HG03342 (cell line): ENCODE measurements around the gene CNN2.

ENCODE experiments used
- ATAC-seq: cut with Tn5 transposase; IDR thresholded peaks from one replicate; pipeline ENCODE4 v1.9.1; 2021; ENCODE audit warnings: mild to moderate bottlenecking, moderate library complexity; ENCODE audit not compliant: unreplicated experiment

The CNN2 gene

DNA sequence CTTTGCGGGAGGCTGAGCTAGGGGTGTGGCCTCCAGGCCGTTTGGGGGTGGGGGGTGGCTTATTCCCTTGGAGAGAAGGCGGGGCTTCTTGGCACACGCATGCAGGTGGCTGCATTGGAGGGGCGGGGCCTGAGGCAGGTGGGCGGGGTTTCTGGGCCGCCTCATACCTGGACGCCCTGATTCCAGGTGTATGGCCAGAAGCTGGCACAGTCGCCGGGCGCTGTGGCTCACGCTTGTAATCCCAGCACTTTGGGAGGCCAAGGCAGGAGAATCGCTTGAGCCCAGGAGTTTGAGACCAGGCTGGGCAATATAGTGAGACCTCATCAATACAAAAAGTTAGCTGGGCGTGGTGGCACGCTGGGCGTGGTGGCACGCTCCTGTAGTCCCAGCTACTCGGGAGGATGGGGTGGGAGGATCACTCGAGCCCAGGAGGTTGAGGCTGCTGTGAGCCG lies 21.3 kb downstream of the CNN2 start:
- ATAC-seq: no peak

DNA sequence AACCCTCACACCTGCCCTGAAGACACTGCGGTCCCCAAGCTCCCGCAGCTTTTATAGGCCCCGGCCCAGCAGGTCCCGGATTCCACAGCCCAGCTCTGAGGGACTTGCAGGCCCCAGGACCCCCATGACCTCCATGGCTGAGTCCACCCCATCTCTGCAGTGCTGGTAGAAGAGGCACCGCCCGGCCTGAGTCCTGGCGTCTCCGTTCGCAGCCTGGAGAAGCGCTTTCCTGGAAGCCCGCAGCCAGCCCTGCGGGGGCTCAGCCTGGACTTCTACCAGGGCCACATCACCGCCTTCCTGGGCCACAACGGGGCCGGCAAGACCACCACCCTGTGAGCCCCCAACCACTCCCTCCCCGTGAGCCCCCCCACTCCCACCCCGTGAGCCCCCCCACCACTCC lies 22.7 kb downstream of the CNN2 start:
- no peak for ATAC-seq

DNA sequence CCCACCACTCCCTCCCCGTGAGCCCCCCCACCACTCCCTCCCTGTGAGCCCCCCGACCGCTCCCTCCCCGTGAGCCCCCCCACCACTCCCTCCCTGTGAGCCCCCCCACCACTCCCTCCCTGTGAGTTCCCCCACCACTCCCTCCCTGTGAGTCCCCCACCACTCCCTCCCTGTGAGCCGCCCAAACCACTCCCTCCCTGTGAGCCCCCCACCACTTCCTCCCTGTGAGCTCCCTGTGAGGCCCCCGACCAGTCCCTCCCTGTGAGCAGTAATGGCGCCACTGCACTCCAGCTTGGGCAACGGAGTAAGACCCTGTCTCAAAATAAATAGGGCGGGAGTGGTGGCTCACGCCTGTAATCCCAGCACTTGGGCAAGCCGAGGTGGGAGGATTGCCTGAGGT lies 23.4 kb downstream of the CNN2 start:
- no peak for ATAC-seq

DNA sequence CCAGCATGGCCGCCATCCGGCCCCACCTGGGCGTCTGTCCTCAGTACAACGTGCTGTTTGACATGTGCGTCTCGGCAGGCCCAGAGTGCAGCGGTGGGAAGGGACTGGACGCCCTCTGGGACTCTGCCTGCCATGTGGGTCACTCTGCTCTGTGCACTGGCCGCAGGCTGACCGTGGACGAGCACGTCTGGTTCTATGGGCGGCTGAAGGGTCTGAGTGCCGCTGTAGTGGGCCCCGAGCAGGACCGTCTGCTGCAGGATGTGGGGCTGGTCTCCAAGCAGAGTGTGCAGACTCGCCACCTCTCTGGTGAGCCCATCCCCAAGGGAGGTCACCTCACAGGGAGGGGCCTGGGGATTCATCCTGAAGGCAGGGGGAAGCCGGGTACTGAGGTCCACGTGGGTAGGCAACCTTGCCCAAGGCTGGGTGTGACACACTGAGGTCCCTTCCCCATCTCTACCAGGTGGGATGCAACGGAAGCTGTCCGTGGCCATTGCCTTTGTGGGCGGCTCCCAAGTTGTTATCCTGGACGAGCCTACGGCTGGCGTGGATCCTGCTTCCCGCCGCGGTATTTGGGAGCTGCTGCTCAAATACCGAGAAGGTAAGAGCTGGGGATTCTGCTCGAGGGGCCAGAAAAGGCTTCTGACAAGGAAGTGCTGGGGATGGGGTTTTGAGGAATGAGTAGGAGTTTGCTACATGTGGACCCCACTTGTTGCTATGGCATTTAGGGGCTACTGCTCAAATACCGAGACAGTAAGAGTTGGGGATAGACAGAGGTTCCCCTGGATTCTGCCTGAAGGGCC lies 24.8 kb downstream of the CNN2 start:
- no peak for ATAC-seq

DNA sequence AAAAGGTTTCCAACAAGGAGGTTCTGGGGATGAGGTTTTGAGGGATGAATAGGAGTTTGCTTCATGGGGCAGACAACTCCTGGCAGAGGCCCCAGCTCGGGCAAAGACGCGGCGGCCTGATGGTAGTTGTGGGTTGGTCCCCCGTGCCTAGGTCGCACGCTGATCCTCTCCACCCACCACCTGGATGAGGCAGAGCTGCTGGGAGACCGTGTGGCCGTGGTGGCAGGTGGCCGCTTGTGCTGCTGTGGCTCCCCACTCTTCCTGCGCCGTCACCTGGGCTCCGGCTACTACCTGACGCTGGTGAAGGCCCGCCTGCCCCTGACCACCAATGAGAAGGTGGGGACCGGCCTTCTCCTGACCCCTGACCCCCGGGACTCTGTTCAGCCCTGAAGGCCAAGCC lies 25.4 kb downstream of the CNN2 start:
- ATAC-seq: no peak

DNA sequence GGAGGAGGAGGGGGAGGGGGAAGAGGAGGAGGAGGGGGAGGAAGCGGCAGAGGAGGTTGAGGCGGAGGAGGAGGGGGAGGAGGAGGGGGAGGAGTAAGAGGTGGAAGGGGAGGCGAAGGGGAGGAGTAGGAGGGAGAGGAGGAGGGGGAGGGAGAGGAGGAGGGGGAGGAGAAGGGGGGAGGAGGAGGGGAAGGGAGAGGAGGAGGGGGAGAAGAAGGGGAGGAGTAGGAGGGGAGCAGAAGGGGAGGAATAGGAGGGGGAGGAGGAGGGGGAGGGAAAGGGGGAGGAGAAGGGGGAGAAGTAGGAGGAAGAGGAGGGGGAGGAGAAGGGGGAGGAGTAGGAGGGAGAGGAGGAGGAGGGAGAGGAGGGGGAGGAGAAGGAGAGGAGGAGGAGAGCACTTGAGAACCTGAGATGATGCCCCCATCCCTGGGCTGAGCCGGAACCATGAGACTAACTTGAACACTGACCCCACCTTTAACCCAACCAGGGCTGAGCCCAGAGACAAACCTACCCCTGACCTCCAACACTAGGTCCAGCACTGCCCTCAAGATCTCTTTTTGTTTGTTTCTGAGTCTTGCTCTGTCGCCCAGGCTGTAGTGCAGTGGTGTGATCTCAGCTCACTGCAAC lies 26.1 kb downstream of the CNN2 start:
- no peak for ATAC-seq

DNA sequence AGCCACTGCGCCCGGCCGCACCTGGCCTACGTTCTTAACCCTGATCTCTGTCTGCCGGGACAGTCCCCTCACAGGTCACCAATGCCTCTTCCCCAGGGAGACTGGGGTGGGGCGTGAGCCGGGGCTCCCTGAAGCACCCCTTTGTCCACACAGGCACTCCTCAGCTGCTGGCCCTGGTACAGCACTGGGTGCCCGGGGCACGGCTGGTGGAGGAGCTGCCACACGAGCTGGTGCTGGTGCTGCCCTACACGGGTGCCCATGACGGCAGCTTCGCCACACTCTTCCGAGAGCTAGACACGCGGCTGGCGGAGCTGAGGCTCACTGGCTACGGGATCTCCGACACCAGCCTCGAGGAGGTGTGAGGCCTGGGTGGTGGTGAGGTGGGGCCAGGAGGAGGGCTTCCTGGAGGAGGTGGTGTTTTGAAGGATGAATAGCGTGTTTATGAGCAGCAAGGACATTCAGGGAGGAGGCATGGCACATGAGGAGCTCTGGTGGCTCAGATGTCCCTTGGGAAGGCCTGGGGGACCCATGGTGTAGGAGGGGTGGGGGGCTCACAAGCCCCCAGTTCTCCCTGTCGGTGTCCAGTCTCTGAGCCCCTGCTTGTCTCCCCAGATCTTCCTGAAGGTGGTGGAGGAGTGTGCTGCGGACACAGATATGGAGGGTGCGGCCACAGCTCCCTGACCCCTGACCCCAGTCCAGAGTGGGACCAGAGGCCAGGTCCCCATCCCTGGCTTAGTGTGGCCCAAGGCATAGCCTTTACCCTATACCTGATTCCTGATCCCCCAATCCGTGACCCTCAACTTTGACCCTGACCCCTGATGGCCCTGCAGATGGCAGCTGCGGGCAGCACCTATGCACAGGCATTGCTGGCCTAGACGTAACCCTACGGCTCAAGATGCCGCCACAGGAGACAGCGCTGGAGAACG lies 27.0 kb downstream of the CNN2 start:
- ATAC-seq: no peak

DNA sequence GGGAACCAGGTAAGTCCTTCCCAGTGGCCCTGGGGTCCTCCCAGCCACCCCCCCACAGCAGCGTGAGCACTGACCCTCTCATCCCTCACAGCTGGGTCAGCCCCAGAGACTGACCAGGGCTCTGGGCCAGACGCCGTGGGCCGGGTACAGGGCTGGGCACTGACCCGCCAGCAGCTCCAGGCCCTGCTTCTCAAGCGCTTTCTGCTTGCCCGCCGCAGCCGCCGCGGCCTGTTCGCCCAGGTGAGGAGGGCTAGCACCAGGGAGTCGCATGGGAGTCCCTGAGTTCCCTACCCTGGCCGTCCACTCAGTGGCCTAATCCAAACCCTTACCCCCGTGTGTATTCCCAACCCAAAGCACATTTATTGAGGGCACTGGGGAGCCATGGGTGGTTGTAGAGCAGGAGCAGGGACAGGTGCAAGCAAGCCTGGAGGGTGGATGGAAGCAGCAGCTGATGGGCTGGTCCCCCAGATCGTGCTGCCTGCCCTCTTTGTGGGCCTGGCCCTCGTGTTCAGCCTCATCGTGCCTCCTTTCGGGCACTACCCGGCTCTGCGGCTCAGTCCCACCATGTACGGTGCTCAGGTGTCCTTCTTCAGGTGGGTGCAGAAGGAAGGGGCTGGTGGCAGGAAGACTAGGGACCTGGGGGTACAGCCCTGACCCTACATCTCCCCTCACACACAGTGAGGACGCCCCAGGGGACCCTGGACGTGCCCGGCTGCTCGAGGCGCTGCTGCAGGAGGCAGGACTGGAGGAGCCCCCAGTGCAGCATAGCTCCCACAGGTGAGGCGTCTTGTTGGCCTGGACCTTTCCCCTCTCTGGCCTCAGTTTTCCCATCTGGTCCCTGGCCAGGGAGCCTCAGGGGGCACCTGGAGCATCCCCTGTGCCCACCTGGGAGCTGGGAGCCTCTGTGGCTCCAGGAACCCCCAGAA lies 28.0 kb downstream of the CNN2 start:
- no peak for ATAC-seq

DNA sequence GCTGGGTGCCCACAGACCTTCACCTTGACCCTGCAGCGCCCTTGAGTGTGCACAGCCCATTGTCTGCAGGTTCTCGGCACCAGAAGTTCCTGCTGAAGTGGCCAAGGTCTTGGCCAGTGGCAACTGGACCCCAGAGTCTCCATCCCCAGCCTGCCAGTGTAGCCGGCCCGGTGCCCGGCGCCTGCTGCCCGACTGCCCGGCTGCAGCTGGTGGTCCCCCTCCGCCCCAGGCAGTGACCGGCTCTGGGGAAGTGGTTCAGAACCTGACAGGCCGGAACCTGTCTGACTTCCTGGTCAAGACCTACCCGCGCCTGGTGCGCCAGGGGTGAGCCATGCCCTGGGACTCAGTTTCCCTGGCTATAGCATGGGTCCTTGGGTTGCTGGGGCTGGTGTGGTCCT lies 28.6 kb downstream of the CNN2 start:
- no peak for ATAC-seq

DNA sequence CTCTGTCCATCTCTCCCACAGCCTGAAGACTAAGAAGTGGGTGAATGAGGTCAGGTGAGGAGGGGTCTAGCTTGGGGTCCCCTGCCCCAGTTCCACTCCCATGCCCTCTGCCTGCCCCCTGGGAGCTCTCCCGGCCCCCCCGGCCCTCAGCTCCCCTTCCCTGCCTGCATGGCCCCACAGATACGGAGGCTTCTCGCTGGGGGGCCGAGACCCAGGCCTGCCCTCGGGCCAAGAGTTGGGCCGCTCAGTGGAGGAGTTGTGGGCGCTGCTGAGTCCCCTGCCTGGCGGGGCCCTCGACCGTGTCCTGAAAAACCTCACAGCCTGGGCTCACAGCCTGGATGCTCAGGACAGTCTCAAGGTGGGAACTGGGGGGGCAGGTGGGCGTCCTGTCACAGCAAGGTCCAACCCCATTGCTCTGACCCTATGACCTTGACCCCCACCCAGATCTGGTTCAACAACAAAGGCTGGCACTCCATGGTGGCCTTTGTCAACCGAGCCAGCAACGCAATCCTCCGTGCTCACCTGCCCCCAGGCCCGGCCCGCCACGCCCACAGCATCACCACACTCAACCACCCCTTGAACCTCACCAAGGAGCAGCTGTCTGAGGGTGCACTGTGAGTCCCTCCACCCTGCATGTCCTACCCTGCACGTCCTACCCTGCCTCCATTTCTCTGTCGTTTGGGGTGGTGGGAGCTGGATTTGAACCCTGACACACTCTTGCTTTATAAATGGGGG lies 29.6 kb downstream of the CNN2 start:
- no peak for ATAC-seq

DNA sequence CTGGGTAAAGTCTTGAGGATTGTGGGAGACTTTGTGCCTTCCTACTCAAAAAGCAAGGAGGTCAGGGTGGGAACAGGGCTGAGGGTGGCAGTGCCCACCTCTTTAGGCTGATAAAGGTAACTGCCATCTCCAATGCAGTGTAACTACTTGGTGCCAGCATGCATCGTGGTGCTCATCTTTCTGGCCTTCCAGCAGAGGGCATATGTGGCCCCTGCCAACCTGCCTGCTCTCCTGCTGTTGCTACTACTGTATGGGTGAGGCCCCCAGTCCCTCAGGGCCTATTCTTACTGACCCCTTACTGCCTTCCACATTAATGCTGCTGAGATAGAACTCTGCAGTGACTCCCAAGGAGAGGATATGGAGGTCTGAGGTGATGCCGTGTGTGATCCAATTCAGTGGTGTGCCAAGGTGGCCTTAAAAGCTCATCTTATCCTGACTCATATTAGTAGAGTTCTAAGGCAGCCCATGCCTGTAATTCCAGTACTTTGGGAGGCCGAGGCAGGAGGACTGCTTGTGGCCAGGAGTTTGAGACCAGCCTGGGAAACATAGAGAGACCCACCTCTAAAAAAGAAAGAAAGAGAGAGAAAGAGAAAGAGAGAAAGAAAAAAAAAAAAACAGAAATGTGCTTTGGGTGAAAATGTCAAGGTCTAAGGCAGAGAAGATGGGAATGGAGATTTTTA lies 30.9 kb downstream of the CNN2 start:
- no peak for ATAC-seq

DNA sequence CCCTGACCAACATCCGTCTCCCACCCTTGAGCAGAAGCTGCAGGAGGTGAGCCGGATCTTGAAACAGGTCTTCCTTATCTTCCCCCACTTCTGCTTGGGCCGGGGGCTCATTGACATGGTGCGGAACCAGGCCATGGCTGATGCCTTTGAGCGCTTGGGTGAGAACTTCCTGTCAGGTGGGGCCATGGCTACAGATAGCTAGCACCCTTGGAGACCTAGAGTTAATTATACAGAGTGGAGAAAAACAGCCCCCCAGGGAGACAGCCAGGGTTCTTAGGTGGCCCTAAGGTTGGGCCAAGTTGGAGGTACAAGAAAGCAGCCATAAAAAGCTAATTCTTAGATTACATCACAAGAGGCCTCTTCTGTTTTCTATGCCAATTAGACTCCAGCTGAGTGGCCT lies 31.7 kb downstream of the CNN2 start:
- no peak for ATAC-seq

DNA sequence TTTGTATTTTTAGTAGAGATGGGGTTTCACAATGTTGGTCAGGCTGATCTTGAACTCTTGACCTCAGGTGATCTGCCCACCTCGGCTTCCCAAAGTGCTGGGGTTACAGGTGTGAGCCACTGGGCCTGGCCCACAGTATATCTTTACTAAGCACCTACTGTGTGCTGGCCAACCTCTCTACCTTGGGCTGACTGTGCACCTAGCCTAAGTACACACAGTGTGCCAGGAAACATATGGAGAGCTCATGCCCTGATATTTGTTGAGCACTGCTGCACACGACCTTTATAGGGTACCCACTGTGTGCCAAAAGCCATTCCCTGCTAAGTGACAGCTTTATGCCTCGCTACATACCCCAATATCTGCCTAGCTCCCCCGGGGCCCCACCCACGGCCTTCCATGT lies 34.3 kb downstream of the CNN2 start:
- no peak for ATAC-seq

DNA sequence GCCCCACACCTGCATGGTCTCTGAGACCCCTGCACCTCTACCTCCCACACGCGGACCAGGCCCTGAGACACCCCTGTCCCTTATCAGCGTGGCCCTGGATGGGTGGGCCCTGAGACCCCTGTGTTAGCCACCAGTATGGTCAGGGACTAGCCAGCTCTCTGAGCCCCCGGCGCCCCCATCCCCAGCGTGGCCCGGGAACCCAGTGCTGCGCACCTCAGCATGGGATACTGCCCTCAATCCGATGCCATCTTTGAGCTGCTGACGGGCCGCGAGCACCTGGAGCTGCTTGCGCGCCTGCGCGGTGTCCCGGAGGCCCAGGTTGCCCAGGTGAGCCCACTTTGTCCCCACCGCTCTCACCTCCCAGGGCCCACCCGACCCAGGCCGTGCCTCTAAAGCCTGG lies 35.6 kb downstream of the CNN2 start:
- no peak for ATAC-seq

DNA sequence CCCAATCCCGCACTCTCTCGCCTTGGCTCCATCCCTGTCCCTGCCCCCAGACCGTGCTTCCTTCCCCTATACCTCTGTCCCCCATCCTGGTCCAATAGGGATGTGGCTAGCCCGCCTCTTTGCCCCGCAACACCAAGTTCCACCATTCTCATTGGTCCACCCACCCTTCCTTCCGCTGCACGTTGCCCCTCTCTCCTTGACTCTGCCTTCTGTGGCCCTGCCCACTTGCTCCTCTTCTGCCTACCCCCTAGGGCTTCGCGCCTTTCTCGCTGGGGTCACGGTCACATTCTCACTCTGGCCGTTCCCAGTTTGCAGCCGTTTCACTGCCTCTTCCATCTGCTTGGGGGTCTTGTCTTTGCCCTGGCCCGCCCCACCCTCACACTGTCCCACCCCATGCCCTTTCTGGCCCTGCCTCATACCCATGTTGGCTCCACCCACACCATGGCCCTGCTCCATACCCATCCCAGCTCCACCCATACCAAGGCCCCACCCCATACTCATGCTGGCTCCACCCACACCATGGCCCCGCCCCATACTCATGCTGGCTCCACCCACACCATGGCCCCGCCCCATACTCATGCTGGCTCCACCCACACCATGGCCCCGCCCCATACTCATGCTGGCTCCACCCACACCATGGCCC lies 36.1 kb downstream of the CNN2 start:
- no peak for ATAC-seq

DNA sequence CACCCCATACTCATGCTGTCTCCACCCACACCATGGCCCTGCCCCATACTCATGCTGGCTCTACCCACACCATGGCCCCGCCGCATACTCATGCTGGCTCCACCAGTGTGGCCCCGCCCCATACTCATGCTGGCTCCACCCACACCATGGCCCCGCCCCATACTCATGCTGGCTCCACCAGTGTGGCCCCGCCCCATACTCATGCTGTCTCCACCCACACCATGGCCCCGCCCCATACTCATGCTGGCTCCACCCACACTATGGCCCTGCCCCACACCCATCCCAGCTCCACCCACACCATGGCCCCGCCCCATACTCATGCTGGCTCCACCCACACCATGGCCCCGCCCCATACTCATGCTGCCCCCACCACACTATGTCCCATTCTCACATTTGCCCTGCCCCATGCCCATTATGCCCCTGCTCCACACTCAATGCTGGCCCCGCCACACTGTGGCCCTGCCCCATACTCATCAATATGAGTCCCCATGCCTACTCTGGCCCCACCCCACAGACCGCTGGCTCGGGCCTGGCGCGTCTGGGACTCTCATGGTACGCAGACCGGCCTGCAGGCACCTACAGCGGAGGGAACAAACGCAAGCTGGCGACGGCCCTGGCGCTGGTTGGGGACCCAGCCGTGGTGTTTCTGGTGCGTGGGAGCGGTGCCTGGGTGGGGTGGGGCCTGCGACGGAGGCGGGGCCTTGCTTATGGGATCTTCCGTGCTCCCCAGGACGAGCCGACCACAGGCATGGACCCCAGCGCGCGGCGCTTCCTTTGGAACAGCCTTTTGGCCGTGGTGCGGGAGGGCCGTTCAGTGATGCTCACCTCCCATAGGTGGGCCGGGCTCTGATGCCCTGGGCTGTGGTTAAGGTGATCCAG lies 36.9 kb downstream of the CNN2 start:
- ATAC-seq: no peak

DNA sequence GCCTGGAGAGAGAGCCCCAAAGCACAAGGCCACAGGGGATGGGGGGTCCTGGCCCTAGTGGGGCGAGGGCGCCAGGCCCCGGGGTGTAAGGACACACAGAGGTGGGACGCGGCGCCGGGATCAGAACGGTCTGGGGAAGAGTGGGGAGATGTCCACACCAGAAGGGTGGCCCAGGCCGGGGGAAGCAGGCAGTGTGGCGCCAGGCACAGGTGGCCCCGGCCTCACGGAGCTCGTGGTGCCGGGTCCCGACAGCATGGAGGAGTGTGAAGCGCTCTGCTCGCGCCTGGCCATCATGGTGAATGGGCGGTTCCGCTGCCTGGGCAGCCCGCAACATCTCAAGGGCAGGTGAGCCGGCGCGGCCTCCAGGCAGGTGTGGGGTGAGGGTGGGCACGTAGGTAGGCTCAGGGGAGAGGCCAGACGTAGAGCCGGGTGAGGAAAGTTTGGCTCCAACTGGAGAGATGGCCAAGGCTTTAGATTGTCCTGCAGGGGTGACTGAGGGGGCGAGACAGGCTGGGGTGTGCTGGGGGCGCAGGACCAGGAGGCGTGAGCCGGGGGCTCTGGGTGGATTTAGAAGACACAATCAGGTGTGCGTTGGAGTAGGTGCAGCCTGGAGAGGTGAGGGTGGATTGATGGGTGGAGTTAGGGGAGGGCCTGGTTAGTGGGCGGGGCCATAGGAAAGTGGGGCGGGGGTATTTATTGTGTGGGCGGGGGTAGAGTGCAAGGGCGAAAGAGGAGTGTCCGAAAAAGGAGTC lies 37.7 kb downstream of the CNN2 start:
- ATAC-seq: no peak
